GM12878 (cell line): ENCODE results near the gene LIPE. TPM values are rescaled to one million over a fixed set of nuclear protein-coding genes. Genes with fewer than 3 reads are reported as not detected.
A peak's percentile ranks its signal among the peaks of the same experiment; 100 is the strongest.

Experiments used
- ATAC-seq: fragments of 200-7000 bp; cut with Tn5 transposase; 3 replicates; pipeline ENCODE4 v1.9.1; 2020; ENCODE audit warnings: mild to moderate bottlenecking, moderate library complexity
- BruUV-seq: library from RNA; stranded (reverse); fragments of 400-500 nt; replicated peaks from 2 replicates; lab custom pipeline; 2021; lab: Mats Ljungman, UMichigan
- CTCF ChIA-PET: fragments of 300-600 bp; sonication (Branson Sonifier 250); formaldehyde crosslinking; extraction: SDS; loops from one replicate; lab custom pipeline; 2021; ENCODE audit warnings: inconsistent platforms; lab: Yijun Ruan, JAX
- POLR2A ChIA-PET: fragments of 350-600 bp; formaldehyde crosslinking; extraction: SDS; loops from one replicate; lab custom pipeline; 2021; ENCODE audit warnings: inconsistent platforms; lab: Charles Lee
- RAD21 ChIA-PET: fragments of 300-600 bp; sonication (Branson Sonifier 250); formaldehyde crosslinking; loops from one replicate; lab custom pipeline; 2023; ENCODE audit warnings: antibody characterized with exemption; ENCODE audit not compliant: unreplicated experiment; lab: Charles Lee
- SMC1A ChIA-PET: fragments of 300-600 bp; sonication (Branson Sonifier 250); formaldehyde crosslinking; loops from one replicate; lab custom pipeline; 2023; ENCODE audit not compliant: unreplicated experiment, uncharacterized antibody; lab: Charles Lee
- DNase-seq: peaks from one replicate; pipeline ENCODE4 v3.0.0-alpha.2; 2011; ENCODE audit warnings: low read depth, low spot score
- FAIRE-seq: peaks from 3 replicates; lab custom pipeline; 2011; peaks lifted over from hg19 to GRCh38; lab: Jason Lieb, UNC
- H2AFZ ChIP-seq: 2 replicates; pipeline ENCODE4 v1.6.0; 2011; ENCODE audit warnings: low read depth, low read length, control low read depth; ENCODE audit not compliant: control insufficient read depth
- H3K27ac ChIP-seq: 2 replicates; pipeline ENCODE4 v1.5.1; 2011; ENCODE audit warnings: control low read depth; ENCODE audit not compliant: control insufficient read depth, insufficient read depth
- H3K27me3 ChIP-seq, 2 experiments: replicated peaks in 1 of 2; 2 replicates each; pipeline versions ENCODE4 v1.6.0 to v1.6.1; 2011; ENCODE audit warnings: low read length in 1 of 2; ENCODE audit not compliant: control insufficient read depth in 2 of 2, insufficient read depth in 2 of 2
- H3K36me3 ChIP-seq, 2 experiments: 2 replicates each; pipeline ENCODE4 v1.5.1; 2011; ENCODE audit warnings: low read length in 1 of 2; ENCODE audit not compliant: control insufficient read depth in 2 of 2, insufficient read depth in 2 of 2
- H3K4me1 ChIP-seq: 2 replicates; pipeline ENCODE4 v1.6.1; 2011; ENCODE audit warnings: mild to moderate bottlenecking, low read length, moderate library complexity, mixed read lengths; ENCODE audit not compliant: control insufficient read depth, insufficient read depth
- H3K4me2 ChIP-seq: 2 replicates; pipeline ENCODE4 v1.6.0; 2011; ENCODE audit warnings: control low read depth; ENCODE audit not compliant: control insufficient read depth, insufficient read depth
- H3K4me3 ChIP-seq: fragments of 200-600 bp; sonication (generic); 2 replicates; pipeline ENCODE4 v1.5.1; 2016
- H3K79me2 ChIP-seq: 2 replicates; pipeline ENCODE4 v1.6.0; 2011; ENCODE audit warnings: low read length; ENCODE audit not compliant: control insufficient read depth, insufficient read depth
- H3K9ac ChIP-seq: 2 replicates; pipeline ENCODE4 v1.8.0; 2011; ENCODE audit warnings: low read length, control low read depth, mixed read lengths; ENCODE audit not compliant: control insufficient read depth, insufficient read depth
- H3K9me3 ChIP-seq: replicated peaks from 3 replicates; pipeline ENCODE4 v1.5.1; 2011; ENCODE audit warnings: mild to moderate bottlenecking, low read length; ENCODE audit not compliant: control insufficient read depth, insufficient read depth
- H4K20me1 ChIP-seq: 2 replicates; pipeline ENCODE4 v1.6.0; 2011; ENCODE audit not compliant: control insufficient read depth, insufficient read depth
- JUND ChIP-seq: IDR thresholded peaks from 2 replicates; pipeline ENCODE4 v1.6.1; 2012; ENCODE audit warnings: low read depth, mild to moderate bottlenecking, low read length, improper control_type of control experiment, moderate library complexity
- KAT2A ChIP-seq: conservative IDR thresholded peaks from 2 replicates; pipeline ENCODE4 v1.6.1; 2011; ENCODE audit warnings: low read depth, low read length; ENCODE audit not compliant: control insufficient read depth
- MTA2 ChIP-seq: fragments of 450-650 bp; IDR thresholded peaks from 2 replicates; pipeline ENCODE4 v1.6.1; 2016; ENCODE audit warnings: low read depth, mild to moderate bottlenecking, moderate library complexity
- POU2F2 ChIP-seq: IDR thresholded peaks from 3 replicates; pipeline ENCODE4 v1.6.1; 2011; ENCODE audit warnings: low read depth, mild to moderate bottlenecking, low read length, borderline replicate concordance
- SMAD1 ChIP-seq: fragments of 450-650 bp; IDR thresholded peaks from 2 replicates; pipeline ENCODE4 v1.6.1; 2018; ENCODE audit warnings: mild to moderate bottlenecking, low read depth; ENCODE audit not compliant: partially characterized antibody
- SMARCA5 ChIP-seq: fragments of 450-650 bp; IDR thresholded peaks from 2 replicates; pipeline ENCODE4 v1.6.1; 2017; ENCODE audit warnings: mild to moderate bottlenecking
- WGBS: methylation state at CpG from one replicate; pipeline ENCODE4 v1.1.6; 2016; ENCODE audit warnings: low lambda C conversion rate; ENCODE audit not compliant: insufficient replicate concordance, insufficient coverage; ENCODE audit errors: missing lambda C conversion rate; 5-methylcytosine and 5-hydroxymethylcytosine counted together
- in situ Hi-C: fragments of 300-500 bp; cut with MboI; formaldehyde crosslinking; loops from 9 replicates; pipeline ENCODE4 v1.14.3; 2018; ENCODE audit warnings: mixed read lengths
- intact Hi-C: fragments of 100-400 bp; cut with micrococcal nuclease; formaldehyde crosslinking; loops from one replicate; pipeline ENCODE4 v1.14.2; 2022; ENCODE audit not compliant: unreplicated experiment
- polyA plus RNA-seq, 11 experiments: library from polyadenylated mRNA; depleted of rRNA in 4 of 11; unstranded in 6 of 11; stranded (reverse) in 5 of 11; fragments of >200 nt; fragmentation: Nextera tagmentation in 4 of 11; fragmentation: Illumina TruSeq in 1 of 11; extraction: Ambion mirVana in 4 of 11; extraction: Trizol in 1 of 11; gene quantifications; 1 replicate in 1 of 11; 2 replicates in 10 of 11; pipeline versions ENCODE4 v1.2.1 to v1.2.3, GENCODE V29; 2011 to 2016; ENCODE audit warnings: inconsistent platforms in 2 of 11, missing spikeins in 2 of 11, low read depth in 1 of 11
- total RNA-seq, 4 experiments: library from RNA; depleted of rRNA in 3 of 4; stranded (reverse); fragments of >200 nt in 3 of 4; fragmentation: Illumina TruSeq in 1 of 4; extraction: Trizol in 1 of 4; gene quantifications; 2 replicates each; pipeline versions ENCODE4 v1.2.1 to v1.2.3, GENCODE V29; 2013 to 2021
- TF ChIP-seq, protein P1 (sequence below): fragments of 450-650 bp; IDR thresholded peaks from 2 replicates; pipeline ENCODE4 v1.6.1; 2017; ENCODE audit warnings: mild to moderate bottlenecking
- TF ChIP-seq, protein P2 (sequence below): IDR thresholded peaks from 2 replicates; pipeline ENCODE4 v1.6.1; 2012; ENCODE audit warnings: improper control_type of control experiment, low read depth, low read length; ENCODE audit not compliant: insufficient replicate concordance
- TF ChIP-seq, protein P3 (sequence below): IDR thresholded peaks from 2 replicates; pipeline ENCODE4 v1.6.1; 2012; ENCODE audit warnings: low read depth, low read length, improper control_type of control experiment

Gene LIPE
- total and polyA plus RNA-seq, 10 of the 15 experiments (the other 5 are each of a cell fraction or from before 2014, with no cell fraction given): 0.02 to 33.3 (median 9.5) TPM

DNA sequence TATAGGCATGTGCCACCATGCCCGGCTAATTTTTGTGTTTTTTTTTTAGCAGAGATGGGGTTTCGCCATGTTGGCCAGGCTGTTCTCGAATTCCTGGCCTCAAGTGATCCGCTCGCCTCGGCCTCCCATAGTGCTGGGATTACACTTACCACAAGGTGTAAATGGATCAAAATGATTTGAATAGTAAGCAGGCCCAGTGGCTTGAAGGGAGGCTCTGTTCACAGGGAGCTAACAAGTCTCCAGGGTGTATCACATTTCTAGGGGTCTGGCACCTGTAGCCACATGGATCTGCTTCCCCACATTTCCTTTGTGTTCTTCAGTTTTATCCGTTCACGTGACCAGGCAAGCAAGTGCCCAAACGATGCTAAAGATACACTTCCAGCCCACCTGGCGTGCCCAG, 23.6 kb downstream of the LIPE start (continued):
- TF ChIP-seq POU2F2: no peak
- TF ChIP-seq KAT2A: no peak
- no peak for TF ChIP-seq MTA2
- TF ChIP-seq SMARCA5: no peak
- TF ChIP-seq, protein P1, sequence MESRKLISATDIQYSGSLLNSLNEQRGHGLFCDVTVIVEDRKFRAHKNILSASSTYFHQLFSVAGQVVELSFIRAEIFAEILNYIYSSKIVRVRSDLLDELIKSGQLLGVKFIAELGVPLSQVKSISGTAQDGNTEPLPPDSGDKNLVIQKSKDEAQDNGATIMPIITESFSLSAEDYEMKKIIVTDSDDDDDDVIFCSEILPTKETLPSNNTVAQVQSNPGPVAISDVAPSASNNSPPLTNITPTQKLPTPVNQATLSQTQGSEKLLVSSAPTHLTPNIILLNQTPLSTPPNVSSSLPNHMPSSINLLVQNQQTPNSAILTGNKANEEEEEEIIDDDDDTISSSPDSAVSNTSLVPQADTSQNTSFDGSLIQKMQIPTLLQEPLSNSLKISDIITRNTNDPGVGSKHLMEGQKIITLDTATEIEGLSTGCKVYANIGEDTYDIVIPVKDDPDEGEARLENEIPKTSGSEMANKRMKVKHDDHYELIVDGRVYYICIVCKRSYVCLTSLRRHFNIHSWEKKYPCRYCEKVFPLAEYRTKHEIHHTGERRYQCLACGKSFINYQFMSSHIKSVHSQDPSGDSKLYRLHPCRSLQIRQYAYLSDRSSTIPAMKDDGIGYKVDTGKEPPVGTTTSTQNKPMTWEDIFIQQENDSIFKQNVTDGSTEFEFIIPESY: no peak
- TF ChIP-seq SMAD1: no peak
- no peak for TF ChIP-seq JUND

DNA sequence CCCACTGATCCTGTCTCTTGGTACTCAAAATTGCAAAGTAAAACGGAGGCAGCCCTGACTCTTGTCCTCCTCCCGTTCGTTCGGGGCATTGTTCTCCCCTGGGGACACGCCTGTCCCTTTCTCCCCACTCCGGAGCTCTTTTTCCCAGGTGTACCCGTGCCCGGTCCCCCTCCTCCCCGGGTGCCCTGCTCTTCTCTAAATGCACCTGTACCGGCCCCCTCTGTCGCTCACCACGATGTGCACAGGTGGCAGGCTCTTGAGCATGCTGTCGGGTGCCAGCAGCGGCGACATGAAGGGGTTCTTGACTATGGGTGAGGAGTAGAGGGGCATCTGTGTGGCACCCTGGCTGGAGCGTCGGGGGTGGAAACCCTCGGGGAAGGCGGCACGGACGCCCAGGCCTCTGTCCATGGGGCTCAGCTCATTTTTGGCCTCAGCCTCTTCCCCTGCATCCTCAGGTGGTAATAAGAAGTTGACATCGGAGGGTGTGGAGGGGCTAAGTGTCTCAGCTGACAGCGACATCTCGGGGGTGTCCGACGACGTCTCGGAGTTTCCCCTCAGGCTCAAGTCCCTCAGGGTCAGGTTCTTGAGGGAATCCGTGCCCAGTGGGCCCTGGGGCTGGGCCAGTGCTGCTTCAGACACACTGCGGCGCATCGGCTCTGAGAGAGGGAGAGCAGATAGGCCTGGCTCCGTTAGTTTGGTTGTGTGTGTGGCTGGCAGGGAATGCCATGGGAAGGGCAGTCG, 24.6 kb downstream of the LIPE start:
- ChIA-PET SMC1A (no interaction called here), RAD21 (no interaction called here), POLR2A (no interaction called here), CTCF (interaction anchor here (1.5 to 4.9 kb wide), 2 partner anchors 18 to 36 kb away, joined by 4 to 22 read pairs; no protein-coding TSS in a partner anchor)
- DNase-seq (no peak), FAIRE-seq (no peak), ATAC-seq (no peak)
- H3K4me2 ChIP-seq: peak overlapping the region; percentile 70; the same call in 1 of the 2 replicates
- H3K27ac ChIP-seq: no peak overlapping the region
- no peak overlapping the region; the same call in 1 of the 2 replicates for H3K4me3 ChIP-seq
- no peak overlapping the region for H2AFZ ChIP-seq
- intact Hi-C loops (no loop called here), in situ Hi-C loops (no loop called here)
- no peaks in the 10 kb centered on the region for H3K27me3 ChIP-seq
- peaks cover 5% of the 10 kb centered on the region in 2 experiments; a peak in 3 of 4 replicates for H3K36me3 ChIP-seq
- WGBS: 85% methylated on average over 34 of the region's 34 CpGs
- peaks cover 4% of the 10 kb centered on the region for H3K4me1 ChIP-seq
- H3K9ac ChIP-seq: no peak overlapping the region
- H3K9me3 ChIP-seq: no peaks in the 10 kb centered on the region
- peaks cover 3% of the 10 kb centered on the region for H3K79me2 ChIP-seq
- no peaks in the 10 kb centered on the region for H4K20me1 ChIP-seq
- BruUV-seq: no TSS peak
- TF ChIP-seq, protein P2, sequence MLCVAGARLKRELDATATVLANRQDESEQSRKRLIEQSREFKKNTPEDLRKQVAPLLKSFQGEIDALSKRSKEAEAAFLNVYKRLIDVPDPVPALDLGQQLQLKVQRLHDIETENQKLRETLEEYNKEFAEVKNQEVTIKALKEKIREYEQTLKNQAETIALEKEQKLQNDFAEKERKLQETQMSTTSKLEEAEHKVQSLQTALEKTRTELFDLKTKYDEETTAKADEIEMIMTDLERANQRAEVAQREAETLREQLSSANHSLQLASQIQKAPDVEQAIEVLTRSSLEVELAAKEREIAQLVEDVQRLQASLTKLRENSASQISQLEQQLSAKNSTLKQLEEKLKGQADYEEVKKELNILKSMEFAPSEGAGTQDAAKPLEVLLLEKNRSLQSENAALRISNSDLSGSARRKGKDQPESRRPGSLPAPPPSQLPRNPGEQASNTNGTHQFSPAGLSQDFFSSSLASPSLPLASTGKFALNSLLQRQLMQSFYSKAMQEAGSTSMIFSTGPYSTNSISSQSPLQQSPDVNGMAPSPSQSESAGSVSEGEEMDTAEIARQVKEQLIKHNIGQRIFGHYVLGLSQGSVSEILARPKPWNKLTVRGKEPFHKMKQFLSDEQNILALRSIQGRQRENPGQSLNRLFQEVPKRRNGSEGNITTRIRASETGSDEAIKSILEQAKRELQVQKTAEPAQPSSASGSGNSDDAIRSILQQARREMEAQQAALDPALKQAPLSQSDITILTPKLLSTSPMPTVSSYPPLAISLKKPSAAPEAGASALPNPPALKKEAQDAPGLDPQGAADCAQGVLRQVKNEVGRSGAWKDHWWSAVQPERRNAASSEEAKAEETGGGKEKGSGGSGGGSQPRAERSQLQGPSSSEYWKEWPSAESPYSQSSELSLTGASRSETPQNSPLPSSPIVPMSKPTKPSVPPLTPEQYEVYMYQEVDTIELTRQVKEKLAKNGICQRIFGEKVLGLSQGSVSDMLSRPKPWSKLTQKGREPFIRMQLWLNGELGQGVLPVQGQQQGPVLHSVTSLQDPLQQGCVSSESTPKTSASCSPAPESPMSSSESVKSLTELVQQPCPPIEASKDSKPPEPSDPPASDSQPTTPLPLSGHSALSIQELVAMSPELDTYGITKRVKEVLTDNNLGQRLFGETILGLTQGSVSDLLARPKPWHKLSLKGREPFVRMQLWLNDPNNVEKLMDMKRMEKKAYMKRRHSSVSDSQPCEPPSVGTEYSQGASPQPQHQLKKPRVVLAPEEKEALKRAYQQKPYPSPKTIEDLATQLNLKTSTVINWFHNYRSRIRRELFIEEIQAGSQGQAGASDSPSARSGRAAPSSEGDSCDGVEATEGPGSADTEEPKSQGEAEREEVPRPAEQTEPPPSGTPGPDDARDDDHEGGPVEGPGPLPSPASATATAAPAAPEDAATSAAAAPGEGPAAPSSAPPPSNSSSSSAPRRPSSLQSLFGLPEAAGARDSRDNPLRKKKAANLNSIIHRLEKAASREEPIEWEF: no peak
- TF ChIP-seq, protein P3, sequence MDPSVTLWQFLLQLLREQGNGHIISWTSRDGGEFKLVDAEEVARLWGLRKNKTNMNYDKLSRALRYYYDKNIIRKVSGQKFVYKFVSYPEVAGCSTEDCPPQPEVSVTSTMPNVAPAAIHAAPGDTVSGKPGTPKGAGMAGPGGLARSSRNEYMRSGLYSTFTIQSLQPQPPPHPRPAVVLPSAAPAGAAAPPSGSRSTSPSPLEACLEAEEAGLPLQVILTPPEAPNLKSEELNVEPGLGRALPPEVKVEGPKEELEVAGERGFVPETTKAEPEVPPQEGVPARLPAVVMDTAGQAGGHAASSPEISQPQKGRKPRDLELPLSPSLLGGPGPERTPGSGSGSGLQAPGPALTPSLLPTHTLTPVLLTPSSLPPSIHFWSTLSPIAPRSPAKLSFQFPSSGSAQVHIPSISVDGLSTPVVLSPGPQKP: no peak
